ENCODE results near the gene HSPB3. TPM values are rescaled to one million over a fixed set of nuclear protein-coding genes. Genes with fewer than 3 reads are reported as not detected.

Gene HSPB3
- total and polyA plus RNA-seq, 2 of the 4 experiments (the other 2 are of a cell fraction): 0.31 to 0.54 TPM

- H2BK20ac ChIP-seq (ENCODE audit: low read depth, low read length): no peak overlapping the region
- H3K56ac ChIP-seq (ENCODE audit: extremely low read depth, insufficient read depth, low read length): no peak overlapping the region
- no peak overlapping the region for H3K4me2 ChIP-seq (ENCODE audit: low read depth, low read length)
- H3K79me1 ChIP-seq (ENCODE audit: low read depth in 1 of 2, low read length in 2 of 2): no peaks in the 10 kb centered on the region
- no TSS peak for BruUV-seq (replicated peaks)
- no peaks in the 10 kb centered on the region for H3K36me3 ChIP-seq (ENCODE audit: control insufficient read depth, insufficient read depth, low read length)
- no peak overlapping the region for H2AFZ ChIP-seq (replicated peaks; ENCODE audit: low read length, poor library complexity)
- H3K27ac ChIP-seq (ENCODE audit: insufficient read depth, low read length): no peak overlapping the region
- dilution Hi-C loops (cut with HindIII; ENCODE audit: low sequenced_read_pairs, unreplicated experiment): no loop called here
- H4K20me1 ChIP-seq (ENCODE audit: insufficient read depth, low read length): no peaks in the 10 kb centered on the region
- H3K14ac ChIP-seq (replicated peaks; ENCODE audit: low read depth, low read length): no peak overlapping the region
- no peak overlapping the region for H4K8ac ChIP-seq (ENCODE audit: low read depth in 2 of 2, low read length in 2 of 2)
- DNase-seq: no peak
- H3K4me1 ChIP-seq (ENCODE audit: control insufficient read depth, insufficient read depth, low read length): no peaks in the 10 kb centered on the region; the same call in 1 of the 2 replicates
- intact Hi-C loops (cut with micrococcal nuclease): no loop called here
- no peaks in the 10 kb centered on the region for H3K9me1 ChIP-seq (ENCODE audit: insufficient read depth, low read length)
- H2AK9ac ChIP-seq (replicated peaks; ENCODE audit: low read depth, low read length, poor library complexity): no peak overlapping the region
- no peak overlapping the region for H3K4ac ChIP-seq (ENCODE audit: low read depth, low read length)
- no peak overlapping the region for H2BK120ac ChIP-seq (ENCODE audit: low read depth, low read length)
- no peak for ATAC-seq (ENCODE audit: low read depth)
- no peak overlapping the region for H3K4me3 ChIP-seq (ENCODE audit: insufficient read depth, low read depth, low read length)
- H3K9ac ChIP-seq (ENCODE audit: low read depth, low read length): no peak overlapping the region
- ChIA-PET CTCF (interaction anchor here (1.6 kb wide), 1 partner anchor 249 kb away, joined by 5 read pairs; no protein-coding TSS in a partner anchor), POLR2A (ENCODE audit: unreplicated experiment) (interaction anchor here (0.6 kb wide), 1 partner anchor 1004 kb away, joined by 3 read pairs; no protein-coding TSS in a partner anchor)
- H3K9me3 ChIP-seq (ENCODE audit: control insufficient read depth, insufficient read depth, low read length): peaks cover 2% of the 10 kb centered on the region
- H3K23ac ChIP-seq (ENCODE audit: low read depth, low read length): no peak overlapping the region
- H4K91ac ChIP-seq (ENCODE audit: insufficient read depth, low read depth, low read length): no peak overlapping the region
- TF ChIP-seq ELK1 (IDR thresholded peaks at IDR 0.05; ENCODE audit: borderline replicate concordance, low read depth, low read length) (no peak), USF2 (IDR thresholded peaks at IDR 0.05; ENCODE audit: low read depth, low read length) (no peak), CEBPB (IDR thresholded peaks at IDR 0.05; ENCODE audit: low read depth, low read length) (no peak), NFE2L2 (IDR thresholded peaks at IDR 0.05; ENCODE audit: low read depth, low read length) (no peak), FOS (IDR thresholded peaks at IDR 0.05; ENCODE audit: low read depth, low read length) (no peak), MXI1 (IDR thresholded peaks at IDR 0.05; ENCODE audit: borderline replicate concordance, low read depth, low read length) (no peak), RFX5 (IDR thresholded peaks at IDR 0.05; ENCODE audit: low read depth, low read length) (no peak), RCOR1 (IDR thresholded peaks at IDR 0.05; ENCODE audit: insufficient replicate concordance, low read length) (no peak), CTCF (conservative IDR thresholded peaks at IDR 0.05; ENCODE audit: low read depth, low read length) (no peak), BHLHE40 (IDR thresholded peaks at IDR 0.05; ENCODE audit: low read depth, low read length) (no peak), RAD21 (IDR thresholded peaks at IDR 0.05; ENCODE audit: low read length) (no peak), MAZ (IDR thresholded peaks at IDR 0.05; ENCODE audit: borderline replicate concordance, low read depth, low read length) (no peak), POLR2A (IDR thresholded peaks at IDR 0.05; ENCODE audit: low read depth, low read length) (no peak), MAFK (IDR thresholded peaks at IDR 0.05; ENCODE audit: low read depth, low read length) (no peak), CHD1 (IDR thresholded peaks at IDR 0.05; ENCODE audit: low read depth, low read length) (no peak), SMC3 (IDR thresholded peaks at IDR 0.05; ENCODE audit: low read depth, low read length) (no peak)
- no peak overlapping the region for H4K5ac ChIP-seq (ENCODE audit: low read depth, low read length)
- no peak overlapping the region for H2BK15ac ChIP-seq (ENCODE audit: low read depth, low read length)
- H3K18ac ChIP-seq (ENCODE audit: low read depth, low read length): no peak overlapping the region
- no peak overlapping the region for H2BK5ac ChIP-seq (ENCODE audit: low read depth, low read length, poor library complexity, severe bottlenecking)
- WGBS, 2 experiments (ENCODE audit: extremely low coverage in 2 of 2, insufficient read length in 1 of 2): no CpG with 5 or more reads among the region's 2 CpGs
- peaks cover 14% of the 10 kb centered on the region; the same call in 1 of the 2 replicates for H3K27me3 ChIP-seq (ENCODE audit: control insufficient read depth, insufficient read depth, low read length)
- in situ Hi-C loops (cut with MboI; ENCODE audit: low sequenced_read_pairs): loop anchor here (10.0 to 25.0 kb wide), 2 partner anchors 237 to 645 kb away; no protein-coding TSS in a partner anchor
- H2AK5ac ChIP-seq (ENCODE audit: low read depth, low read length): no peak overlapping the region
Measured at GRCh38 chr5:54492178-54492577, 36.7 kb downstream of the HSPB3 start.
